ENCODE results near the gene RNF111.
"Not testable (repeated sequence)": the region's sequence is repeated elsewhere in the genome, so short reads cannot be mapped to it uniquely, and the experiment has no call there.

Gene RNF111

DNA sequence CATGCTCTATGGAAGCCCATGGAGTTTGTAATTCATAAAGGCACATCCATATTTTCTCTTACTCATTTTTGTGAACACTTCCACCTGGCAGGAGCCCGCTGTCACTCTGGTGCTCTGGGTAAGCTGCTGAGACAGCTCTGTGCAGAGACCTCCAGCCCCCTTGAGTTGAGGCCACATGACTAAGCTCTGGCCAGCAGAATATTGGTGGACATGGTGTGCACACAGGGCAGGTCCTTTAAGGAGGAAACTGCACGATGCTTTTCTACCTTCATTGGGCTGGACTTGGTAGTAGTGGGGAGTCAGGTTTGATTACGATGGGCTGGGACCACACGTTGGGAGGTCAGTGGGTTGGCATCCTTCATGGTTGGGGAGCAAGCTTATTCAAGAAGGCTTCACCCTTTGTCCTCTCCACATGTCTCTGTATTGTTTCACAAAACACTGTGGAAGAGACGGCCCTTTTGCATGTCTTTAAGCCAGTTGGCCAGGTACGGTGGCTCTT, 146.5 kb downstream of the RNF111 start:
- no peak for DNase-seq (ENCODE audit: low read depth)

DNA sequence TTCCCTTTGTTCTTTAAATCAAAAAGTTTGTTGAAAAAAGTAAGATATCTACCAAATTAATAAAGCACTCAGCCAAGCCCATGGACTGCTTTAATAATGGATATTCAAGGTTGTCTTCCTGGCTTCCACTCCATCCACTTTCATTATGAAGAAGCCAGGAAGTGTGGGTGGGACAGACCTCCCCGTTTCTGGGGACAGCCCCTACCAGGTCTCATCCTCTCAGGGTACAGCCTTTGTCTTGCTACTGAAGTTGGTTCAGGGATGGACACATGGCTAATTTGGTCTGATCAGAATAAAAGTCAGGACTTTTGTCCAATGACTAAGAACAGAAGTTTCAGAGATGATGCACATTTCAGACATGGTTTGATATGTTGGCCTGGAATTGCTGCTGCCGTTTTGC, 150.1 kb downstream of the RNF111 start:
- no peak for DNase-seq (ENCODE audit: low read depth)

DNA sequence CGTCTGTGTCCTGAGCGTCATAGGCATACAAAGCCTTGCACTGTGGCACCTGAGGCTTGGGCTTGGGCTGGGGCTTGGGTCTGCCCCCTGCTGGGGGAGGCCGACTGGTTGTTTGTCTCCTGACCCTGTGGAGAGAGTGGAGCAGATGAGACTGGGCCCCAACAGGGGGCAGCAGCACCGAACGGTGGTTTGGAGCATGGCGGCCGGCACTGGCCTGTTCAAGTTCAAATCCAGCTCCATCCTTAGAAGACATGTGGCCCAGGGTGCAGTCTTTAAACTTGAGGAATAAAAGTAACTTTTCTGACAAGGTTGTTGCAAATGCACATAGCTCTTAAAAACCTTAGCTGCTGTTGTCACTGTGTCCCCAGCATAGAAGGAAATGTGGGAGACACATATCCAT, 150.8 kb downstream of the RNF111 start:
- peak; percentile 31 for DNase-seq (ENCODE audit: low read depth)

DNA sequence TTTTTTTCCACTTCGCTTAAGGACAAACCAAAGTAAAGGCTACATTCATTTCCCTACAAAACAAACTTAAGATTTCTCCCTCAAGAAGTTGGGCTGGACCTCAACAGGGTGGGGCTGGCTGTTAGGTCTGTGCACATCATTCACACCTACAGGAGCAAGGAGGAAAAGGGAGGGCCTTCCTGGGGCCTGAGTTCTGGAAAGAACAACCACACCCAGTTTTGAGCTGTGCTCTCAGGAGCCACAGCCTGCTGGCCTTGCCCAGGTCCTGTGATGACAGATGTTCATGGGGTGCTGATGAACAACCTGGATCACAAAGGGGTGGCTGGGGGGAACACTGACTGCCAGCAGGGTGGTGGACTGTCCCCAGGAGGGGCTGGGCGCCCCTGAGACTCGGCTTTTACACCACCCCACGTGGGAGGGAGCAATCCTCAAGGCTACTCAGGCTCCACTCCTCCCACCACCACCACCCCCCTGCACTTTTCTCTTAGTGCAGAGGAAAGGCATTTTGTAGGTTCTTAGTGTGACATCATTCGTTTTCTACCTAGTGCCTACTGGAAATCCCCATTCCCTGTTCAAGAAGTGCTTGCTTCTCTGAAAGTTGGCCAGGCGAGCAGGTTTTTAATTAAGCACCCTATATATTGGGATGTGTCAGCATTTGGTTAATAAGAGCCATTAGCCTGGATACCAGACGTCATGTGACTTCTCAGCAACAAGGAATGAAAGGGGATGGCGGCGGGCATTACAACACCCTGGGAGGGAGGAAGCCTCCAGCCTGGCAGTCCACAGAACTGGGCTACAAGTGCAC, 153.2 kb downstream of the RNF111 start:
- DNase-seq (ENCODE audit: low read depth), result no peak

DNA sequence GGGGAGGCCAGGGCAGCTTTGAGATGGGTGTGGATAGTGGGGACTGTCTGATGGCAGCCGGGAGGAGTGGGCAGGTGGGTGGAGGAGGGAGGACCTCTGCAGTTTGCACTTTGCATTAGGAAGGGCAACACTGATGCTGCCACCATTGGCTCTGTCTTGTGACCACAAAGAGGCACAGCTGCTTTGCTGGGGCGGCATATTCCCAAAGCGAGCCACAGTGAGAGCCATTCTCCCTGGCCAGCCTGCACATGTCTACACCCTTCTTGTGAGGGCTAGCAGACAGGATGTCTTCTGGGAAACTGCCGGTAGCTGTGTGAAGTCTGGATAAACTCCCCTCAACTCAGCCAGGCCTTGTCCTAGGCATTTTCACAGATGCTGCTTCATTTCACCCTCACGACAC, 155.8 kb downstream of the RNF111 start:
- no peak for DNase-seq (ENCODE audit: low read depth)

DNA sequence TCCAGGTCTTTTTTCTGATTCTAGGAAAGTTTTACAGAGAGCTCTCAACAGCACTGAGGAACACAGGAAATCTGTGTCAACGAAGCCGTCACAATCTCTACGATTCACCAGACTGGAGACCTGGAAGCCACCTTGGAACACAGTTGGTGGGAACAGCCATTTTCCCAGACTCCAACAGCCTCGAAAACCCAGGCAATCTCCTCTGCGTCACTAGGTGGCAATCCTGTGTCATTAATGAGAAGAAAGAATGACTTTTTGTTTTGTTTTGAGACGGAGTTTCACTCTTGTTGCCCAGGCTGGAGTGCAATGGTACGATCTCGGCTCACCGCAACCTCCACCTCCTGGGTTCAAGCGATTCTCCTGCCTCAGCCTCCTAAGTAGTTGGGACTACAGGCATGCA, 157.1 kb downstream of the RNF111 start:
- DNase-seq (ENCODE audit: low read depth), result not testable (repeated sequence)

Data from stimulated activated CD8-positive, alpha-beta memory T cell treated with anti-CD3 and anti-CD28 coated beads, Interleukin-4, amount 100 ng/mL, for 24 hours (primary cell).